ENCODE results near the gene DENND4B. TPM values are rescaled to one million over a fixed set of nuclear protein-coding genes. Genes with fewer than 3 reads are reported as not detected.
"Not testable (repeated sequence)": the region's sequence is repeated elsewhere in the genome, so short reads cannot be mapped to it uniquely, and the experiment has no call there.

The DENND4B gene
- total RNA-seq, 1 experiment from 2014 or later = 66.6 TPM

DNA sequence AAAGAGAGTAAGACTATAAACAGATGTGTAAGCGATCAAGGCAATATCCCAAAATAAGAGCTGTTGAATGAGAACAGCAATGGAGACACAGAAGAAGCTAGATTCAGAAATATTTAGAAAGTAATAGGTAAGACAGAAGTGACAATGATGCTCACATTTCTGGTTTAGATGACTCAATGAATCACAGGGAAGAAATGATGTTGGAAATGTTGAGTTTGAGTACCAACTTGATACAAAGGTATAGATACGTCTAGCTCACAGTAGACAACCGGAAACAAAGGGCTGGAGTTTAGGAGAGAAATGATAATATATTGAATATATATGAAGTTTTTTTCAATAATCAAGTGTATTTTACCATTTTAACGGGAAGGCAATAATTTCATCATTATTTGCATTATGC lies 30.2 kb downstream of the DENND4B start:
- no peak for DNase-seq (ENCODE audit: low spot score)
- peaks cover 2% of the 10 kb centered on the region for H3K36me3 ChIP-seq (ENCODE audit: insufficient read depth, low read length, poor library complexity, severe bottlenecking)
- H3K27me3 ChIP-seq (replicated peaks; ENCODE audit: insufficient read depth, low read depth, low read length, poor library complexity) = no peaks in the 10 kb centered on the region
- H3K4me3 ChIP-seq (ENCODE audit: low read depth, low read length, poor library complexity, severe bottlenecking) = no peak overlapping the region
- H3K9me3 ChIP-seq (ENCODE audit: low read depth, low read length, poor library complexity, severe bottlenecking) = no peaks in the 10 kb centered on the region
- intact Hi-C loops (cut with micrococcal nuclease; ENCODE audit: unreplicated experiment) = no loop called here
- TF ChIP-seq EZH2 (IDR thresholded peaks at IDR 0.05; ENCODE audit: borderline replicate concordance, low read depth, low read length, poor library complexity, severe bottlenecking) (no peak), CTCF (conservative IDR thresholded peaks at IDR 0.05; ENCODE audit: low read depth, low read length) (no peak)
- H3K27ac ChIP-seq (ENCODE audit: low read depth, low read length, poor library complexity, severe bottlenecking) = no peak overlapping the region
- ChIA-PET POLR2A (ENCODE audit: low non-redundant PET) (no interaction called here), CTCF (no interaction called here)
- no TSS peak for BruUV-seq (replicated peaks)
- peaks cover 18% of the 10 kb centered on the region for H3K4me1 ChIP-seq (ENCODE audit: insufficient read depth, low read length, poor library complexity, severe bottlenecking)

DNA sequence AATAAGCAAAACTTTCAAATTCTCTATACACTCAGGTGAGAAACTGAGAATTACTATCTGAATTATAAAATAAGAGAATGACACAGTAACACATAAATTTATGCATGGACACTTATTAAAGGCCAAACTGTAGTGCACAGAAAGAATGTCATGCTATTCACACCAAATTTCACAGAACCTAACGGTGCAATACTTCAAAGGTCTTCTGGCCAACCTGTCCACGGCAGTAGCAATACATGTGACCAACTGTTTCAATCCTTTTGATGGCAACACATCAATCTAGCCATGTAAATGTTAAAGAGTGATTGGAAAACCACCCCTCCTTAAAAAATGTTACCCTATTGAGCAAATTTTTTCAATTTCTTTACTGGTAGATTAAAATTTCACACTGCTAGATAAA lies 34.2 kb downstream of the DENND4B start:
- no TSS peak for BruUV-seq (replicated peaks)
- no peaks in the 10 kb centered on the region for H3K27me3 ChIP-seq (replicated peaks; ENCODE audit: insufficient read depth, low read depth, low read length, poor library complexity)
- H3K9me3 ChIP-seq (ENCODE audit: low read depth, low read length, poor library complexity, severe bottlenecking) = no peaks in the 10 kb centered on the region
- CTCF ChIA-PET = no interaction called here
- TF ChIP-seq EZH2 (IDR thresholded peaks at IDR 0.05; ENCODE audit: borderline replicate concordance, low read depth, low read length, poor library complexity, severe bottlenecking) (no peak), CTCF (conservative IDR thresholded peaks at IDR 0.05; ENCODE audit: low read depth, low read length) (no peak)
- H3K27ac ChIP-seq (ENCODE audit: low read depth, low read length, poor library complexity, severe bottlenecking) = no peak overlapping the region
- peaks cover 2% of the 10 kb centered on the region for H3K36me3 ChIP-seq (ENCODE audit: insufficient read depth, low read length, poor library complexity, severe bottlenecking)
- intact Hi-C loops (cut with micrococcal nuclease; ENCODE audit: unreplicated experiment) = no loop called here
- H3K4me1 ChIP-seq (ENCODE audit: insufficient read depth, low read length, poor library complexity, severe bottlenecking) = no peaks in the 10 kb centered on the region
- DNase-seq (ENCODE audit: low spot score) = no peak
- H3K4me3 ChIP-seq (ENCODE audit: low read depth, low read length, poor library complexity, severe bottlenecking) = no peak overlapping the region
- POLR2A ChIA-PET (ENCODE audit: low non-redundant PET) = interaction anchor here (0.8 kb wide), 1 partner anchor 384 kb away, joined by 3 read pairs; no protein-coding TSS in a partner anchor

DNA sequence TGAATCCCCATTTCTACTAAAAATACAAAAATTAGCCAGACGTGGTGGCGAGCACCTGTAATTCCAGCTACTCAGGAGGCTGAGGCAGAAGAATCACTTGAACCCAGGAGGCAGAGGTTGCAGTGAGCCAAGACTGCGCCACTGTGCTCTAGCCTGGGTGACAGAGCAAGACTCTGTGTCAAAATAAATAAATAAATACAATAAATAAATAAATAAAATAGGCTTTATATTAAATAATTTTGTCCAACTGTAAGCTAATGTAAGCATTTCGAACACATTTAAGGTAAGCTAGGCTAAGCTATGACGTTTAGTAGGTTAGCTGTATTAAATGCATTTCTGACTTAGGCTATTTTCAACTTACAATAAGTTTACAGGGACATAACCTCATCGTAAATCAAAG lies 36.0 kb downstream of the DENND4B start:
- H3K36me3 ChIP-seq (ENCODE audit: insufficient read depth, low read length, poor library complexity, severe bottlenecking); H3K4me1 ChIP-seq (ENCODE audit: insufficient read depth, low read length, poor library complexity, severe bottlenecking); H3K9me3 ChIP-seq (ENCODE audit: low read depth, low read length, poor library complexity, severe bottlenecking); H3K4me3 ChIP-seq (ENCODE audit: low read depth, low read length, poor library complexity, severe bottlenecking); H3K27ac ChIP-seq (ENCODE audit: low read depth, low read length, poor library complexity, severe bottlenecking); intact Hi-C loops (cut with micrococcal nuclease; ENCODE audit: unreplicated experiment); DNase-seq (ENCODE audit: low spot score); CTCF ChIA-PET; H3K27me3 ChIP-seq (replicated peaks; ENCODE audit: insufficient read depth, low read depth, low read length, poor library complexity); POLR2A ChIA-PET (ENCODE audit: low non-redundant PET); BruUV-seq (replicated peaks): not testable (repeated sequence)

DNA sequence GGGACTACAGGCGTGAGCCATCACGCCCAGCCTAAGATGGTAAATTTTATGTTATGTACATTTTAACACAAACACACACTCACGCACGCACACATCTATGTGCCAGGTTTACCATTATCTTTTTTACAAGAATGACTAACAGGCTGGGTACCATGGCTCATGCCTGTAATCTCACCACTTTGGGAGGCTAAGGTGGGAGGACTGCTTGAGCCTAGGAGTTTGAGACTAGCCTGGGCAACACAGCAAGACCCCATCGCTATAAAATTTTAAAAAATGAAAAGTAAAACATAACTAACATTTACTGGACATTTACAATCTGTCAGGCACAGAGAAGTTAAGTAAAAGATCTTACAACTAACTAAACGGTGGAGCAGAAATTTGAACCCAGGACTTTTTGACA lies 38.4 kb downstream of the DENND4B start:
- Histone ChIP-seq H3K4me3 (ENCODE audit: low read depth, low read length, poor library complexity, severe bottlenecking) (no peak overlapping the region), H3K27ac (ENCODE audit: low read depth, low read length, poor library complexity, severe bottlenecking) (no peak overlapping the region), H3K36me3 (ENCODE audit: insufficient read depth, low read length, poor library complexity, severe bottlenecking) (no peaks in the 10 kb centered on the region), H3K9me3 (ENCODE audit: low read depth, low read length, poor library complexity, severe bottlenecking) (no peaks in the 10 kb centered on the region), H3K27me3 (replicated peaks; ENCODE audit: insufficient read depth, low read depth, low read length, poor library complexity) (no peaks in the 10 kb centered on the region), H3K4me1 (ENCODE audit: insufficient read depth, low read length, poor library complexity, severe bottlenecking) (no peaks in the 10 kb centered on the region)
- intact Hi-C loops (cut with micrococcal nuclease; ENCODE audit: unreplicated experiment) = no loop called here
- TF ChIP-seq CTCF (conservative IDR thresholded peaks at IDR 0.05; ENCODE audit: low read depth, low read length) = no peak
- TF ChIP-seq EZH2 (IDR thresholded peaks at IDR 0.05; ENCODE audit: borderline replicate concordance, low read depth, low read length, poor library complexity, severe bottlenecking) = no peak
- CTCF ChIA-PET = interaction anchor here (0.6 kb wide), 1 partner anchor 80 kb away, joined by 4 read pairs; no protein-coding TSS in a partner anchor
- POLR2A ChIA-PET (ENCODE audit: low non-redundant PET) = interaction anchor here (0.6 kb wide), 1 partner anchor 20 kb away, joined by 3 read pairs; no protein-coding TSS in a partner anchor
- no TSS peak for BruUV-seq (replicated peaks)
- DNase-seq (ENCODE audit: low spot score) = no peak

Data from A673 (cell line).